H9 (cell line): ENCODE measurements around the gene TMEM204. TPM values are rescaled to one million over a fixed set of nuclear protein-coding genes. Genes with fewer than 3 reads are reported as not detected.

Source experiments
- DNase-seq: peaks from one replicate; pipeline ENCODE4 v3.0.0-alpha.2; 2017
- H2AFZ ChIP-seq: one replicate; pipeline ENCODE4 v1.6.1; 2013; ENCODE audit warnings: mild to moderate bottlenecking, low read length, control low read depth, moderate library complexity
- H2AK5ac ChIP-seq: 2 replicates; pipeline ENCODE4 v1.6.1; 2013; ENCODE audit warnings: low read length, control low read depth, mixed read lengths; ENCODE audit not compliant: insufficient read length
- H2BK120ac ChIP-seq: one replicate; pipeline ENCODE4 v1.6.1; 2013; ENCODE audit warnings: low read depth, mild to moderate bottlenecking, low read length, control low read depth, inconsistent platforms; ENCODE audit not compliant: poor library complexity, severe bottlenecking
- H2BK12ac ChIP-seq: 2 replicates; pipeline ENCODE4 v1.6.1; 2013; ENCODE audit warnings: low read length, control low read depth, mixed read lengths, low read depth; ENCODE audit not compliant: insufficient read length
- H2BK15ac ChIP-seq: 2 replicates; pipeline ENCODE4 v1.6.1; 2013; ENCODE audit warnings: low read depth, low read length, control low read depth
- H2BK20ac ChIP-seq: one replicate; pipeline ENCODE4 v1.6.1; 2013; ENCODE audit warnings: low read depth, mild to moderate bottlenecking, low read length, control low read depth, inconsistent platforms; ENCODE audit not compliant: poor library complexity, severe bottlenecking
- H2BK5ac ChIP-seq: 2 replicates; pipeline ENCODE4 v1.6.1; 2013; ENCODE audit warnings: low read length, control low read depth, mixed read lengths; ENCODE audit not compliant: insufficient read length
- H3K14ac ChIP-seq: 2 replicates; pipeline ENCODE4 v1.6.1; 2013; ENCODE audit warnings: low read length, control low read depth; ENCODE audit not compliant: insufficient read depth
- H3K18ac ChIP-seq: 2 replicates; pipeline ENCODE4 v1.6.1; 2013; ENCODE audit warnings: low read depth, mild to moderate bottlenecking, mixed read lengths, low read length, control low read depth; ENCODE audit not compliant: insufficient read length
- H3K23ac ChIP-seq: 2 replicates; pipeline ENCODE4 v1.6.1; 2013; ENCODE audit warnings: low read length, control low read depth, mixed read lengths, low read depth; ENCODE audit not compliant: insufficient read length
- H3K23me2 ChIP-seq: 2 replicates; pipeline ENCODE4 v1.6.1; 2013; ENCODE audit warnings: low read depth, mild to moderate bottlenecking, mixed read lengths, low read length, control low read depth; ENCODE audit not compliant: insufficient read length, poor library complexity, severe bottlenecking
- H3K27ac ChIP-seq: 2 replicates; pipeline ENCODE4 v1.5.1; 2013; ENCODE audit warnings: low read length, control low read depth, mixed read lengths, low read depth; ENCODE audit not compliant: insufficient read length
- H3K27me3 ChIP-seq: 2 replicates; pipeline ENCODE4 v1.6.1; 2013; ENCODE audit warnings: low read length, control low read depth, inconsistent platforms; ENCODE audit not compliant: insufficient read depth
- H3K4ac ChIP-seq: 2 replicates; pipeline ENCODE4 v1.6.1; 2013; ENCODE audit warnings: low read depth, mild to moderate bottlenecking, control low read depth, inconsistent platforms, low read length, moderate library complexity
- H3K4me1 ChIP-seq: 2 replicates; pipeline ENCODE4 v1.6.1; 2013; ENCODE audit warnings: low read length, control low read depth, inconsistent platforms; ENCODE audit not compliant: insufficient read depth
- H3K4me2 ChIP-seq: 2 replicates; pipeline ENCODE4 v1.6.1; 2013; ENCODE audit warnings: low read length, control low read depth, mixed read lengths; ENCODE audit not compliant: insufficient read length, insufficient read depth
- H3K56ac ChIP-seq: 2 replicates; pipeline ENCODE4 v1.6.1; 2013; ENCODE audit warnings: low read depth, mild to moderate bottlenecking, mixed read lengths, low read length, control low read depth; ENCODE audit not compliant: insufficient read length
- H3K79me1 ChIP-seq: 2 replicates; pipeline ENCODE4 v1.6.1; 2013; ENCODE audit warnings: low read depth, mild to moderate bottlenecking, moderate library complexity, low read length, control low read depth, inconsistent platforms; ENCODE audit not compliant: insufficient read depth, poor library complexity, severe bottlenecking
- H3K79me2 ChIP-seq: 2 replicates; pipeline ENCODE4 v1.6.1; 2013; ENCODE audit warnings: low read length, control low read depth, inconsistent platforms; ENCODE audit not compliant: insufficient read depth
- H3K9ac ChIP-seq: 2 replicates; pipeline ENCODE4 v1.6.1; 2013; ENCODE audit warnings: low read length, control low read depth, mixed read lengths; ENCODE audit not compliant: insufficient read length; ENCODE audit errors: extremely low read depth
- H3K9me3 ChIP-seq: one replicate; pipeline ENCODE4 v1.6.1; 2013; ENCODE audit warnings: low read depth, low read length, inconsistent platforms; ENCODE audit not compliant: control insufficient read depth
- H3T11ph ChIP-seq: one replicate; pipeline ENCODE4 v1.6.1; 2013; ENCODE audit warnings: mild to moderate bottlenecking, low read length, control low read depth, inconsistent platforms
- H4K20me1 ChIP-seq: one replicate; pipeline ENCODE4 v1.6.1; 2013; ENCODE audit not compliant: control insufficient read depth, insufficient read length, insufficient read depth
- H4K5ac ChIP-seq: 2 replicates; pipeline ENCODE4 v1.6.1; 2013; ENCODE audit warnings: low read depth, mild to moderate bottlenecking, mixed read lengths, low read length, control low read depth; ENCODE audit not compliant: insufficient read length
- H4K8ac ChIP-seq: replicated peaks from 2 replicates; pipeline ENCODE4 v1.6.1; 2013; ENCODE audit warnings: low read length, control low read depth, mixed read lengths, low read depth; ENCODE audit not compliant: insufficient read length
- H4K91ac ChIP-seq: 2 replicates; pipeline ENCODE4 v1.6.1; 2013; ENCODE audit warnings: low read depth, mild to moderate bottlenecking, moderate library complexity, mixed read lengths, low read length, control low read depth; ENCODE audit not compliant: insufficient read length
- H3K27ac Mint-ChIP-seq, 3 experiments: 2 replicates in 2 of 3; 3 replicates in 1 of 3; pipeline ENCODE4 v1.8.0; 2020 to 2021; ENCODE audit warnings: mixed read lengths in 3 of 3, mild to moderate bottlenecking in 1 of 3, moderate library complexity in 1 of 3
- H3K27me3 Mint-ChIP-seq: 2 replicates; pipeline ENCODE4 v1.8.0; 2021; ENCODE audit warnings: low read depth, mild to moderate bottlenecking, moderate library complexity, mixed read lengths
- H3K36me3 Mint-ChIP-seq, 3 experiments: 2 replicates in 2 of 3; 3 replicates in 1 of 3; pipeline ENCODE4 v1.8.0; 2020 to 2021; ENCODE audit warnings: low read depth in 3 of 3, mixed read lengths in 3 of 3; ENCODE audit not compliant: insufficient read depth in 1 of 3
- H3K4me1 Mint-ChIP-seq, 2 experiments: 2 replicates each; pipeline ENCODE4 v1.8.0; 2020; ENCODE audit warnings: mixed read lengths in 2 of 2
- H3K4me3 Mint-ChIP-seq, 2 experiments: 2 replicates in 1 of 2; 3 replicates in 1 of 2; pipeline ENCODE4 v1.8.0; 2020 to 2021; ENCODE audit warnings: mild to moderate bottlenecking in 2 of 2, mixed read lengths in 2 of 2, moderate library complexity in 1 of 2
- H3K9me3 Mint-ChIP-seq, 2 experiments: 2 replicates in 1 of 2; 3 replicates in 1 of 2; pipeline ENCODE4 v1.8.0; 2020; ENCODE audit warnings: mild to moderate bottlenecking in 2 of 2, mixed read lengths in 2 of 2, moderate library complexity in 1 of 2
- CTCF ChIP-seq: fragments of 200-600 bp; sonication (generic); conservative IDR thresholded peaks from 3 replicates; pipeline ENCODE4 v1.8.0; 2021; ENCODE audit warnings: antibody characterized with exemption, mild to moderate bottlenecking
- WGBS: extraction: QIAGEN DNeasy Blood & Tissue Kit; methylation state at CpG from one replicate; pipeline ENCODE4 v1.1.7; 2013; ENCODE audit warnings: missing lambda C conversion rate, low lambda C conversion rate, mixed read lengths; ENCODE audit not compliant: insufficient read length; ENCODE audit errors: extremely low coverage; 5-methylcytosine and 5-hydroxymethylcytosine counted together
- total RNA-seq: library from RNA; stranded (reverse); gene quantifications from 2 replicates; pipeline ENCODE4 v1.2.1, GENCODE V29; 2021

The TMEM204 gene
- total RNA-seq, 1 experiment from 2014 or later: not detected

- Mint-ChIP-seq H3K4me1 (peaks cover 4 to 12% of the 10 kb centered on the region in 2 experiments), H3K27me3 (no peaks in the 10 kb centered on the region; the same call in none of the 2 replicates), H3K4me3 (peak overlapping the region; percentile 87 to 94), H3K27ac (peak overlapping the region in 1 of 3 experiments; percentile 94; a peak in 3 of 7 replicates), H3K36me3 (peaks cover 7 to 40% (median 35%) of the 10 kb centered on the region in 3 experiments; a peak in 6 of 7 replicates), H3K9me3 (no peaks in the 10 kb centered on the region)
- H3K23ac ChIP-seq: no peak overlapping the region
- H3K9ac ChIP-seq: peak overlapping the region; percentile 74
- no peak overlapping the region for H3K4ac ChIP-seq
- H3K9me3 ChIP-seq: no peaks in the 10 kb centered on the region
- no peak overlapping the region for H2BK12ac ChIP-seq
- H2AK5ac ChIP-seq: no peak overlapping the region
- H2BK5ac ChIP-seq: no peak overlapping the region
- no peak overlapping the region for H2BK120ac ChIP-seq
- H3K27me3 ChIP-seq: no peaks in the 10 kb centered on the region
- H4K8ac ChIP-seq: no peak overlapping the region
- no peak overlapping the region for H3K18ac ChIP-seq
- no peak overlapping the region for H2BK15ac ChIP-seq
- H4K20me1 ChIP-seq: no peaks in the 10 kb centered on the region
- peak; percentile 52 for TF ChIP-seq CTCF
- peak overlapping the region; percentile 63 for H3K4me2 ChIP-seq
- H3K4me1 ChIP-seq: no peaks in the 10 kb centered on the region; the same call in 1 of the 2 replicates
- H2BK20ac ChIP-seq: no peak overlapping the region
- no peaks in the 10 kb centered on the region; the same call in 1 of the 2 replicates for H3K79me2 ChIP-seq
- H3K79me1 ChIP-seq: no peaks in the 10 kb centered on the region
- H3K23me2 ChIP-seq: peaks cover 3% of the 10 kb centered on the region
- no peak overlapping the region for H3T11ph ChIP-seq
- H4K91ac ChIP-seq: no peak overlapping the region
- DNase-seq: peak; percentile 54
- no peak overlapping the region for H4K5ac ChIP-seq
- WGBS: no CpG with 5 or more reads among the region's 25 CpGs
- H3K27ac ChIP-seq: no peak overlapping the region
- H3K56ac ChIP-seq: no peak overlapping the region
- no peak overlapping the region for H2AFZ ChIP-seq
- H3K14ac ChIP-seq: peak overlapping the region; percentile 16; the same call in 1 of the 2 replicates
Observed at GRCh38 chr16:1494129-1494640, 39.3 kb upstream of the TMEM204 start.
